SK-N-SH treated with all-trans-retinoic acid at 6 μM for 48 hours (cell line): ENCODE measurements around the gene ZNF619.

ENCODE experiments used
- ATAC-seq: fragments of 200-7000 bp; cut with Tn5 transposase; 3 replicates; pipeline ENCODE4 v1.9.1; 2020; ENCODE audit warnings: mild to moderate bottlenecking, moderate library complexity
- ARNTL ChIP-seq: fragments of 450-650 bp; formaldehyde crosslinking; IDR thresholded peaks from 2 replicates; pipeline ENCODE4 v1.5.0; 2020; ENCODE audit warnings: low read depth, mild to moderate bottlenecking, moderate library complexity, borderline replicate concordance
- BACH2 ChIP-seq: fragments of 250-450 bp; sonication (Bioruptor Pico); IDR thresholded peaks from 2 replicates; pipeline ENCODE4 v1.9.0; 2021; ENCODE audit warnings: mild to moderate bottlenecking, borderline replicate concordance
- CSDC2 ChIP-seq: fragments of 250-450 bp; sonication (Bioruptor Pico); IDR thresholded peaks from 2 replicates; pipeline ENCODE4 v1.5.0; 2020; ENCODE audit warnings: mild to moderate bottlenecking, moderate library complexity
- CSRNP3 ChIP-seq: fragments of 250-450 bp; sonication (Bioruptor Pico); IDR thresholded peaks from 2 replicates; pipeline ENCODE4 v1.5.1; 2021; ENCODE audit warnings: mild to moderate bottlenecking, moderate library complexity
- ESRRG ChIP-seq: fragments of 250-450 bp; sonication (Bioruptor Pico); IDR thresholded peaks from 2 replicates; pipeline ENCODE4 v1.6.1; 2021; ENCODE audit warnings: mild to moderate bottlenecking
- GLIS3 ChIP-seq: fragments of 250-450 bp; sonication (Bioruptor Pico); IDR thresholded peaks from 2 replicates; pipeline ENCODE4 v1.5.0; 2020; ENCODE audit warnings: mild to moderate bottlenecking, moderate library complexity
- ISL1 ChIP-seq: fragments of 250-450 bp; sonication (Bioruptor Pico); IDR thresholded peaks from 2 replicates; pipeline ENCODE4 v2.1.2; 2022; ENCODE audit warnings: mild to moderate bottlenecking, moderate library complexity
- OSR1 ChIP-seq: fragments of 250-450 bp; sonication (Bioruptor Pico); IDR thresholded peaks from 2 replicates; pipeline ENCODE4 v1.8.0; 2022; ENCODE audit warnings: moderate library complexity, mild to moderate bottlenecking, inconsistent platforms
- PATZ1 ChIP-seq: fragments of 250-450 bp; sonication (Bioruptor Pico); IDR thresholded peaks from 2 replicates; pipeline ENCODE4 v1.8.0; 2020; ENCODE audit warnings: mild to moderate bottlenecking, moderate library complexity, borderline replicate concordance
- POU6F1 ChIP-seq: fragments of 250-450 bp; sonication (Bioruptor Pico); IDR thresholded peaks from 2 replicates; pipeline ENCODE4 v1.8.0; 2021; ENCODE audit warnings: low read depth, mild to moderate bottlenecking, moderate library complexity, borderline replicate concordance
- RARB ChIP-seq: fragments of 250-450 bp; sonication (Bioruptor Pico); IDR thresholded peaks from 2 replicates; pipeline ENCODE4 v1.8.0; 2021; ENCODE audit warnings: mild to moderate bottlenecking, moderate library complexity
- SNAI2 ChIP-seq: fragments of 250-450 bp; sonication (Bioruptor Pico); IDR thresholded peaks from 2 replicates; pipeline ENCODE4 v1.5.0; 2020; ENCODE audit warnings: mild to moderate bottlenecking, moderate library complexity
- TCF4 ChIP-seq: fragments of 250-450 bp; sonication (Bioruptor Pico); IDR thresholded peaks from 2 replicates; pipeline ENCODE4 v1.8.0; 2021; ENCODE audit warnings: mild to moderate bottlenecking, moderate library complexity, borderline replicate concordance
- TOX ChIP-seq: fragments of 250-450 bp; sonication (Bioruptor Pico); IDR thresholded peaks from 2 replicates; pipeline ENCODE4 v1.8.0; 2021; ENCODE audit warnings: mild to moderate bottlenecking, moderate library complexity, borderline replicate concordance
- ZC3H10 ChIP-seq: fragments of 250-450 bp; sonication (Bioruptor Pico); IDR thresholded peaks from 2 replicates; pipeline ENCODE4 v1.5.1; 2021; ENCODE audit warnings: mild to moderate bottlenecking, moderate library complexity
- ZFP3 ChIP-seq: fragments of 250-450 bp; sonication (Bioruptor Pico); IDR thresholded peaks from 2 replicates; pipeline ENCODE4 v1.5.0; 2020; ENCODE audit warnings: mild to moderate bottlenecking, moderate library complexity
- ZFP30 ChIP-seq: fragments of 450-650 bp; formaldehyde crosslinking; IDR thresholded peaks from 2 replicates; pipeline ENCODE4 v1.5.0; 2022; ENCODE audit warnings: mild to moderate bottlenecking, moderate library complexity
- ZNF565 ChIP-seq: fragments of 450-650 bp; formaldehyde crosslinking; conservative IDR thresholded peaks from 2 replicates; pipeline ENCODE4 v1.5.0; 2020; ENCODE audit warnings: low read depth, mild to moderate bottlenecking, moderate library complexity
- ZNF70 ChIP-seq: fragments of 450-650 bp; formaldehyde crosslinking; IDR thresholded peaks from 2 replicates; pipeline ENCODE4 v1.5.0; 2020; ENCODE audit warnings: mild to moderate bottlenecking, moderate library complexity
- ZNF8 ChIP-seq: fragments of 450-650 bp; formaldehyde crosslinking; IDR thresholded peaks from 2 replicates; pipeline ENCODE4 v1.5.0; 2020; ENCODE audit warnings: mild to moderate bottlenecking, moderate library complexity
- TF ChIP-seq, protein P1 (sequence below): fragments of 250-450 bp; sonication (Bioruptor Pico); IDR thresholded peaks from 2 replicates; pipeline ENCODE4 v1.5.0; 2020; ENCODE audit warnings: mild to moderate bottlenecking, moderate library complexity

ZNF619 gene

DNA sequence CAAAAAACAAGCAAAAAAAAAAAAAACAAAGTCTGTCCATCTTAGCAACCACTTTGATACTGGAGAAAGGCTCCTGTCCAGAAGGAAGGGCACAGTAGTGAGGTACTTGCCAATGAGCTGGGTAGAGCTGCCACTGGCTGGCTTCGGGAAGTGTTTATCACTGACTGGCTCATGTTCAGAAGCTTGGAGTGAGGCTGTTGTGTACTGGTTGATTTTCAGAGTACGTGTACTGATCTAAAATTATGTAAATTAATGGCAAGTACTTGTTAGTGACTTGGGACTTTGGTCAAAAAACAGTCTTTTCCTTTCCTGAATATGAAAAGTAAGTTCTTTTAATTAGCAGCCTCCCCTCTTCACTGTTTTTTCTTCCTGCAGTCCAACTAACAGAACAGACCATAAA lies 46.9 kb downstream of the ZNF619 start (continued):
- TF ChIP-seq ZFP30 (CRISPR knock-in tag): no peak
- TF ChIP-seq ZNF70 (CRISPR knock-in tag): no peak

DNA sequence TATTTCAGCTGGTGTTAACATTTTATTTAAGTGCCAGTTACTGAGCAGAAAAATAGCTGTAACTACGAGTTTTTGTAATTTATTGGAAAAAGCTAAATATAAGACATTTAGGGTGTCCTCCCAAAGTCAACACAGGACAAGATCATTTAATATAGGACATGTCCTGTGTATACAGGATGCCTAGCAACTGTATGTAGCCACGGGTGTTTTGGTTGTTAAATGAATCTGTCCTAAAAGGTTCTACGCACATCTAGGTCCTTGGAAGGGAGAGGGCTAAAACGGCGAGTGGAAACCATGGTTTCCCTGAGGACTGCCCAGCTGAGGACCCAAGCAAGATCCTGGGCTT lies 47.3 kb downstream of the ZNF619 start:
- no peak for ATAC-seq

GRCh38 chr3:40524568-40525285 lies 47.8 kb downstream of the ZNF619 start, which contains the start of gene ZNF621:
TSS of gene ZNF621 (plus strand) at chr3:40524960. CDS start at chr3:40525841, 881 bp downstream.
- ATAC-seq: peak; percentile 99
- TF ChIP-seq ZNF565 (CRISPR knock-in tag) (no peak), ZFP3 (peak; percentile 54; the same call in 1 of the 2 replicates)
- TF ChIP-seq, all 23 proteins: peak for 1

More for the DNA sequence above, 47.3 kb downstream of the ZNF619 start:
- TF ChIP-seq SNAI2 (no peak), RARB (no peak), CSDC2 (CRISPR knock-in tag) (no peak), OSR1 (CRISPR knock-in tag) (no peak), ZNF70 (CRISPR knock-in tag) (no peak), TOX (CRISPR knock-in tag) (no peak), TCF4 (no peak), ZNF565 (CRISPR knock-in tag) (no peak), BACH2 (CRISPR knock-in tag) (no peak), PATZ1 (CRISPR knock-in tag) (no peak)
- TF ChIP-seq, protein P1, sequence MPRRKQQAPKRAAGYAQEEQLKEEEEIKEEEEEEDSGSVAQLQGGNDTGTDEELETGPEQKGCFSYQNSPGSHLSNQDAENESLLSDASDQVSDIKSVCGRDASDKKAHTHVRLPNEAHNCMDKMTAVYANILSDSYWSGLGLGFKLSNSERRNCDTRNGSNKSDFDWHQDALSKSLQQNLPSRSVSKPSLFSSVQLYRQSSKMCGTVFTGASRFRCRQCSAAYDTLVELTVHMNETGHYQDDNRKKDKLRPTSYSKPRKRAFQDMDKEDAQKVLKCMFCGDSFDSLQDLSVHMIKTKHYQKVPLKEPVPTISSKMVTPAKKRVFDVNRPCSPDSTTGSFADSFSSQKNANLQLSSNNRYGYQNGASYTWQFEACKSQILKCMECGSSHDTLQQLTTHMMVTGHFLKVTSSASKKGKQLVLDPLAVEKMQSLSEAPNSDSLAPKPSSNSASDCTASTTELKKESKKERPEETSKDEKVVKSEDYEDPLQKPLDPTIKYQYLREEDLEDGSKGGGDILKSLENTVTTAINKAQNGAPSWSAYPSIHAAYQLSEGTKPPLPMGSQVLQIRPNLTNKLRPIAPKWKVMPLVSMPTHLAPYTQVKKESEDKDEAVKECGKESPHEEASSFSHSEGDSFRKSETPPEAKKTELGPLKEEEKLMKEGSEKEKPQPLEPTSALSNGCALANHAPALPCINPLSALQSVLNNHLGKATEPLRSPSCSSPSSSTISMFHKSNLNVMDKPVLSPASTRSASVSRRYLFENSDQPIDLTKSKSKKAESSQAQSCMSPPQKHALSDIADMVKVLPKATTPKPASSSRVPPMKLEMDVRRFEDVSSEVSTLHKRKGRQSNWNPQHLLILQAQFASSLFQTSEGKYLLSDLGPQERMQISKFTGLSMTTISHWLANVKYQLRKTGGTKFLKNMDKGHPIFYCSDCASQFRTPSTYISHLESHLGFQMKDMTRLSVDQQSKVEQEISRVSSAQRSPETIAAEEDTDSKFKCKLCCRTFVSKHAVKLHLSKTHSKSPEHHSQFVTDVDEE (CRISPR knock-in tag): no peak
- TF ChIP-seq, all 23 proteins: peak for 0

GRCh38 chr3:40528426-40528825 lies 51.5 kb downstream of the ZNF619 start:
- ATAC-seq: no peak
- TF ChIP-seq ARNTL (CRISPR knock-in tag) (no peak), ZNF565 (CRISPR knock-in tag) (no peak), CSDC2 (CRISPR knock-in tag) (no peak), ESRRG (no peak), POU6F1 (CRISPR knock-in tag) (no peak), ZFP30 (CRISPR knock-in tag) (no peak), OSR1 (CRISPR knock-in tag) (no peak), ZFP3 (no peak), TOX (CRISPR knock-in tag) (no peak), RARB (no peak), SNAI2 (no peak), ZNF70 (CRISPR knock-in tag) (no peak), ZNF8 (CRISPR knock-in tag) (no peak), GLIS3 (no peak), ZC3H10 (CRISPR knock-in tag) (no peak), ISL1 (no peak), TCF4 (no peak), PATZ1 (CRISPR knock-in tag) (no peak), CSRNP3 (CRISPR knock-in tag) (no peak), BACH2 (CRISPR knock-in tag) (no peak)
